Fibroblast of upper back skin (primary cell): ENCODE results near the gene KLHL29.

Source experiments
- DNase-seq: peaks from one replicate; pipeline ENCODE4 v3.0.0-alpha.2; 2013

KLHL29 gene

GRCh38 chr2:23557455-23557854, 172.5 kb downstream of the KLHL29 start:
- DNase-seq: no peak

GRCh38 chr2:23559561-23560239, 174.7 kb downstream of the KLHL29 start:
- DNase-seq: no peak

- no peak for DNase-seq
Measured at GRCh38 chr2:23561088-23561487, 176.1 kb downstream of the KLHL29 start.

GRCh38 chr2:23561544-23561943, 176.6 kb downstream of the KLHL29 start:
- no peak for DNase-seq

GRCh38 chr2:23562143-23562542, 177.2 kb downstream of the KLHL29 start:
- DNase-seq: no peak

- no peak for DNase-seq
Measured at GRCh38 chr2:23563151-23563550, 178.2 kb downstream of the KLHL29 start.

- peak; percentile 58 for DNase-seq
Measured at GRCh38 chr2:23563673-23564614, 179.0 kb downstream of the KLHL29 start.

GRCh38 chr2:23564615-23564960, 179.6 kb downstream of the KLHL29 start:
- DNase-seq: no peak

GRCh38 chr2:23565374-23565773, 180.4 kb downstream of the KLHL29 start:
- no peak for DNase-seq

- DNase-seq: no peak
Measured at GRCh38 chr2:23565814-23566213, 180.8 kb downstream of the KLHL29 start.

GRCh38 chr2:23566241-23567142, 181.5 kb downstream of the KLHL29 start:
- no peak for DNase-seq

GRCh38 chr2:23567161-23567756, 182.3 kb downstream of the KLHL29 start:
- DNase-seq: no peak

- no peak for DNase-seq
Measured at GRCh38 chr2:23568211-23568610, 183.2 kb downstream of the KLHL29 start.

GRCh38 chr2:23568626-23569190, 183.7 kb downstream of the KLHL29 start:
- no peak for DNase-seq

GRCh38 chr2:23569761-23570365, 184.9 kb downstream of the KLHL29 start:
- DNase-seq: no peak

GRCh38 chr2:23571085-23571484, 186.1 kb downstream of the KLHL29 start:
- no peak for DNase-seq

- DNase-seq: no peak
Measured at GRCh38 chr2:23571527-23572282, 186.7 kb downstream of the KLHL29 start.

GRCh38 chr2:23574919-23575654, 190.1 kb downstream of the KLHL29 start:
- no peak for DNase-seq

GRCh38 chr2:23578964-23579671, 194.1 kb downstream of the KLHL29 start:
- no peak for DNase-seq

GRCh38 chr2:23579674-23580073, 194.7 kb downstream of the KLHL29 start:
- no peak for DNase-seq
